ENCODE measurements around the gene SEM1. TPM values are rescaled to one million over a fixed set of nuclear protein-coding genes. Genes with fewer than 3 reads are reported as not detected.
A peak's percentile ranks its signal among the peaks of the same experiment; 100 is the strongest.
"Not testable (repeated sequence)": the region's sequence is repeated elsewhere in the genome, so short reads cannot be mapped to it uniquely, and the experiment has no call there.

Gene SEM1
- 34.6 TPM for total RNA-seq (ENCODE audit: unreplicated experiment)
- long read RNA-seq, transcript SEM1-201 (3 exons, 1,314 nt): major isoform, 82 of 89 reads
- long read RNA-seq, partial matches to known transcripts: 0 of 89 reads
- long read RNA-seq, other reads (novel, unspliced or antisense): 5 of 89 reads

- no peak for TF ChIP-seq CTCF (IDR thresholded peaks at IDR 0.05; ENCODE audit: partially characterized antibody, unreplicated experiment)
- Mint-ChIP-seq H3K4me1 (ENCODE audit: low read depth, unreplicated experiment) (peaks cover 2% of the 10 kb centered on the region), H3K9me3 (ENCODE audit: unreplicated experiment) (peaks cover 7% of the 10 kb centered on the region), H3K27ac (ENCODE audit: unreplicated experiment) (peak within 1 kb of the TSS; percentile 85), H3K27me3 (ENCODE audit: unreplicated experiment) (no peaks in the 10 kb centered on the region), H3K36me3 (ENCODE audit: unreplicated experiment) (peaks cover 8% of the 10 kb centered on the region), H3K4me3 (ENCODE audit: unreplicated experiment) (peak within 1 kb of the TSS; percentile 97)
- peak; percentile 80 for DNase-seq
These were observed at the start of gene SEM1 for GRCh38 chr7:96709381-96710228. TSS of gene SEM1 (minus strand) at chr7:96709846. CDS start at chr7:96709763, 83 bp downstream.

GRCh38 chr7:96757880-96758279 lies 48.2 kb upstream of the SEM1 start:
- not testable (repeated sequence) for H3K4me3 Mint-ChIP-seq (ENCODE audit: unreplicated experiment); H3K27me3 Mint-ChIP-seq (ENCODE audit: unreplicated experiment); H3K4me1 Mint-ChIP-seq (ENCODE audit: low read depth, unreplicated experiment); H3K36me3 Mint-ChIP-seq (ENCODE audit: unreplicated experiment); H3K27ac Mint-ChIP-seq (ENCODE audit: unreplicated experiment); DNase-seq; H3K9me3 Mint-ChIP-seq (ENCODE audit: unreplicated experiment)

- H3K27me3 Mint-ChIP-seq (ENCODE audit: unreplicated experiment): no peaks in the 10 kb centered on the region
- no peaks in the 10 kb centered on the region for H3K36me3 Mint-ChIP-seq (ENCODE audit: unreplicated experiment)
- H3K4me1 Mint-ChIP-seq (ENCODE audit: low read depth, unreplicated experiment): no peaks in the 10 kb centered on the region
- H3K9me3 Mint-ChIP-seq (ENCODE audit: unreplicated experiment): no peaks in the 10 kb centered on the region
- DNase-seq: no peak
- no peak overlapping the region for H3K27ac Mint-ChIP-seq (ENCODE audit: unreplicated experiment)
- no peak overlapping the region for H3K4me3 Mint-ChIP-seq (ENCODE audit: unreplicated experiment)
- no peak for TF ChIP-seq CTCF (IDR thresholded peaks at IDR 0.05; ENCODE audit: partially characterized antibody, unreplicated experiment)
These were observed 37.8 kb upstream of the SEM1 start for GRCh38 chr7:96747418-96747940.

GRCh38 chr7:96740130-96740529 lies 30.5 kb upstream of the SEM1 start:
- no peaks in the 10 kb centered on the region for H3K36me3 Mint-ChIP-seq (ENCODE audit: unreplicated experiment)
- H3K27me3 Mint-ChIP-seq (ENCODE audit: unreplicated experiment): no peaks in the 10 kb centered on the region
- H3K4me3 Mint-ChIP-seq (ENCODE audit: unreplicated experiment): no peak overlapping the region
- no peaks in the 10 kb centered on the region for H3K4me1 Mint-ChIP-seq (ENCODE audit: low read depth, unreplicated experiment)
- no peaks in the 10 kb centered on the region for H3K9me3 Mint-ChIP-seq (ENCODE audit: unreplicated experiment)
- no peak for TF ChIP-seq CTCF (IDR thresholded peaks at IDR 0.05; ENCODE audit: partially characterized antibody, unreplicated experiment)
- no peak overlapping the region for H3K27ac Mint-ChIP-seq (ENCODE audit: unreplicated experiment)
- DNase-seq: no peak

GRCh38 chr7:96739609-96740008 lies 30.0 kb upstream of the SEM1 start:
- Mint-ChIP-seq H3K36me3 (ENCODE audit: unreplicated experiment) (no peaks in the 10 kb centered on the region), H3K4me3 (ENCODE audit: unreplicated experiment) (no peak overlapping the region), H3K27me3 (ENCODE audit: unreplicated experiment) (no peaks in the 10 kb centered on the region), H3K4me1 (ENCODE audit: low read depth, unreplicated experiment) (no peaks in the 10 kb centered on the region), H3K27ac (ENCODE audit: unreplicated experiment) (no peak overlapping the region), H3K9me3 (ENCODE audit: unreplicated experiment) (no peaks in the 10 kb centered on the region)
- TF ChIP-seq CTCF (IDR thresholded peaks at IDR 0.05; ENCODE audit: partially characterized antibody, unreplicated experiment): no peak
- DNase-seq: no peak
